RWPE2 (cell line): Measurements from ENCODE around the gene PRMT2.
"Not testable (repeated sequence)": the region's sequence is repeated elsewhere in the genome, so short reads cannot be mapped to it uniquely, and the experiment has no call there.

ENCODE experiments used
- ATAC-seq: fragments of 200-7000 bp; cut with Tn5 transposase; 3 replicates; pipeline ENCODE4 v1.9.1; 2021; ENCODE audit warnings: low read depth
- DNase-seq: peaks from one replicate; pipeline ENCODE4 v3.0.0-alpha.2; 2020; ENCODE audit warnings: low spot score
- H3K27ac ChIP-seq: fragments of 450-650 bp; 2 replicates; pipeline ENCODE4 v1.5.1; 2017; ENCODE audit warnings: mild to moderate bottlenecking; ENCODE audit not compliant: poor library complexity, severe bottlenecking
- H3K27me3 ChIP-seq: fragments of 250-450 bp; sonication (Bioruptor Pico); 2 replicates; pipeline ENCODE4 v1.5.1; 2021; ENCODE audit warnings: mild to moderate bottlenecking, moderate library complexity; ENCODE audit not compliant: insufficient read depth, poor library complexity, severe bottlenecking
- H3K36me3 ChIP-seq: fragments of 250-450 bp; sonication (Bioruptor Pico); 2 replicates; pipeline ENCODE4 v1.5.1; 2020; ENCODE audit warnings: low read depth, mild to moderate bottlenecking, moderate library complexity
- H3K4me1 ChIP-seq: fragments of 250-450 bp; sonication (Bioruptor Pico); 2 replicates; pipeline ENCODE4 v1.5.1; 2021; ENCODE audit warnings: mild to moderate bottlenecking, moderate library complexity; ENCODE audit not compliant: insufficient read depth, poor library complexity, severe bottlenecking
- H3K4me3 ChIP-seq: fragments of 250-450 bp; sonication (Bioruptor Pico); 2 replicates; pipeline ENCODE4 v1.5.1; 2021; ENCODE audit warnings: mild to moderate bottlenecking, moderate library complexity; ENCODE audit not compliant: severe bottlenecking
- H3K9me3 ChIP-seq: fragments of 250-450 bp; sonication (Bioruptor Pico); 2 replicates; pipeline ENCODE4 v1.5.1; 2021; ENCODE audit warnings: mild to moderate bottlenecking, moderate library complexity; ENCODE audit not compliant: severe bottlenecking
- TF ChIP-seq, protein P1 (sequence below): fragments of 450-650 bp; IDR thresholded peaks from one replicate; pipeline ENCODE4 v1.5.1; 2017; ENCODE audit warnings: mild to moderate bottlenecking, moderate library complexity; ENCODE audit not compliant: poor library complexity, severe bottlenecking

PRMT2 gene

DNA sequence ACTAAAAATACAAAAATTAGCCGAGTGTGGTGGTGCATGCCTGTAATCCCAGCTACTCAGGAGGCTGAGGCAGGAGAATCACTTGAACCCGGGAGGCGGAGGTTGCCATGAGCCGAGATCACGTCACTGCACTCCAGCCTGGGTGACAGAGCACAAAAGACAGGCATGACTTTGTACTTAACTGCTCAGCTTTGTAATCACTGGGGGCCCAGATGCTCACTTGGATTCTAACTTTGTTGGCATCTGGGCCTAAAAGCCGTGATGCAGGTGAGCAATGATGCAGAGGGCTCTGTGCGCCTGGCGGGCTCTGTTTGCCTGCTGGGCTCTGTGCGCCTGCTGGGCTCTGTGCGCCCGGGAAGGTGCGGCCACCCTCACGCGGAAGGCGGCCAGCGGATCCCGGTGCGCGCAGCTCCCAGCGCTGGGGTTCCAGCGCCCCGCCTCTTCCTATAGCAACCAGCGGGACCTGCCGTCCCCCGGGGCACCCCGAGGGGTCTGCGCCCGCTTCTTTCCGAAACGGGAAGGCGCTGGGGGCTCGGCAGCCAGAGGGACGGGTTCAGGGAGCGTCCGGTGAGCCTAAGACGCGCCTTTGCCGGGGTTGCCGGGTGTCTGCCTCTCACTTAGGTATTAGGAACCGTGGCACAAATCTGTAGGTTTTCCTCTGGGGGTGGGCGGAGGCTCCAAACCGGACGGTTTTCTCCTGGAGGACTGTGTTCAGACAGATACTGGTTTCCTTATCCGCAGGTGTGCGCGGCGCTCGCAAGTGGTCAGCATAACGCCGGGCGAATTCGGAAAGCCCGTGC, 31.7 kb downstream of the PRMT2 start:
- Histone ChIP-seq H3K27ac (peak overlapping the region; percentile 18), H3K36me3 (peaks cover 3% of the 10 kb centered on the region; the same call in 1 of the 2 replicates), H3K4me3 (peak overlapping the region; percentile 41), H3K4me1 (no peaks in the 10 kb centered on the region), H3K9me3 (no peaks in the 10 kb centered on the region), H3K27me3 (no peaks in the 10 kb centered on the region)
- ATAC-seq (peak; percentile 70), DNase-seq (no peak)
- TF ChIP-seq, protein P1, sequence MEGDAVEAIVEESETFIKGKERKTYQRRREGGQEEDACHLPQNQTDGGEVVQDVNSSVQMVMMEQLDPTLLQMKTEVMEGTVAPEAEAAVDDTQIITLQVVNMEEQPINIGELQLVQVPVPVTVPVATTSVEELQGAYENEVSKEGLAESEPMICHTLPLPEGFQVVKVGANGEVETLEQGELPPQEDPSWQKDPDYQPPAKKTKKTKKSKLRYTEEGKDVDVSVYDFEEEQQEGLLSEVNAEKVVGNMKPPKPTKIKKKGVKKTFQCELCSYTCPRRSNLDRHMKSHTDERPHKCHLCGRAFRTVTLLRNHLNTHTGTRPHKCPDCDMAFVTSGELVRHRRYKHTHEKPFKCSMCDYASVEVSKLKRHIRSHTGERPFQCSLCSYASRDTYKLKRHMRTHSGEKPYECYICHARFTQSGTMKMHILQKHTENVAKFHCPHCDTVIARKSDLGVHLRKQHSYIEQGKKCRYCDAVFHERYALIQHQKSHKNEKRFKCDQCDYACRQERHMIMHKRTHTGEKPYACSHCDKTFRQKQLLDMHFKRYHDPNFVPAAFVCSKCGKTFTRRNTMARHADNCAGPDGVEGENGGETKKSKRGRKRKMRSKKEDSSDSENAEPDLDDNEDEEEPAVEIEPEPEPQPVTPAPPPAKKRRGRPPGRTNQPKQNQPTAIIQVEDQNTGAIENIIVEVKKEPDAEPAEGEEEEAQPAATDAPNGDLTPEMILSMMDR, result no peak

DNA sequence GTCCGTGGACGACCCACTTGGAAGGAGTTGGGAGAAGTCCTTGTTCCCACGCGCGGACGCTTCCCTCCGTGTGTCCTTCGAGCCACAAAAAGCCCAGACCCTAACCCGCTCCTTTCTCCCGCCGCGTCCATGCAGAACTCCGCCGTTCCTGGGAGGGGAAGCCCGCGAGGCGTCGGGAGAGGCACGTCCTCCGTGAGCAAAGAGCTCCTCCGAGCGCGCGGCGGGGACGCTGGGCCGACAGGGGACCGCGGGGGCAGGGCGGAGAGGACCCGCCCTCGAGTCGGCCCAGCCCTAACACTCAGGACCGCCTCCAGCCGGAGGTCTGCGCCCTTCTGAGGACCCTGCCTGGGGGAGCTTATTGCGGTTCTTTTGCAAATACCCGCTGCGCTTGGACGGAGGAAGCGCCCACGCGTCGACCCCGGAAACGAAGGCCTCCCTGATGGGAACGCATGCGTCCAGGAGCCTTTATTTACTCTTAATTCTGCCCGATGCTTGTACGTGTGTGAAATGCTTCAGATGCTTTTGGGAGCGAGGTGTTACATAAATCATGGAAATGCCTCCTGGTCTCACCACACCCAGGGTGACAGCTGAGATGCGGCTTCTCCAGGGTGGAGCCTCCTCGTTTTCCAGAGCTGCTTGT, 32.4 kb downstream of the PRMT2 start:
- Histone ChIP-seq H3K36me3 (peaks cover 3% of the 10 kb centered on the region; the same call in 1 of the 2 replicates), H3K27ac (peak overlapping the region; percentile 18), H3K4me3 (peak overlapping the region; percentile 41), H3K9me3 (no peaks in the 10 kb centered on the region), H3K27me3 (no peaks in the 10 kb centered on the region), H3K4me1 (no peaks in the 10 kb centered on the region)
- ATAC-seq (peak; percentile 44), DNase-seq (no peak)
- TF ChIP-seq, protein P1, result no peak

DNA sequence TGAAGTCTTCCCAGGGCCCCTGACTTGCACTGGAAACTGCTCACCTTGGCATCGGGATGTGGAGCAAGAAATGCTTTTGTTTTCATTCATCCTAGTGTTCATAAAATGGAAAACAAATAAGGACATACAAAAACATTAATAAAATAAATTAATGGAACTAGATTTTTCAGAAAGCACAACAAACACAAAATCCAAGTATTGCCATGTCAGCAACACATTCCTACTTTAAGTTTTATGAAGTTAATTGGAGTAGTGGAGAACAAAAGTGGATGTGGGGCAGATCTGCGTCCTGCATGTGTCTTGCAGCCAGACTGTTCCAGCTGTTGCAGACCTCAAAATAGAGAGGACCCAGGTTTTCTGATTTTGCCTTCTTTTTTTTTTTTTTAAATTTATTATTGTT, 32.9 kb downstream of the PRMT2 start:
- TF ChIP-seq, protein P1, result no peak
- Histone ChIP-seq H3K27me3 (no peaks in the 10 kb centered on the region), H3K36me3 (peaks cover 3% of the 10 kb centered on the region; the same call in 1 of the 2 replicates), H3K27ac (no peak overlapping the region), H3K4me1 (no peaks in the 10 kb centered on the region), H3K9me3 (no peaks in the 10 kb centered on the region), H3K4me3 (peak overlapping the region; percentile 41)
- no peak for DNase-seq
- ATAC-seq, result no peak

DNA sequence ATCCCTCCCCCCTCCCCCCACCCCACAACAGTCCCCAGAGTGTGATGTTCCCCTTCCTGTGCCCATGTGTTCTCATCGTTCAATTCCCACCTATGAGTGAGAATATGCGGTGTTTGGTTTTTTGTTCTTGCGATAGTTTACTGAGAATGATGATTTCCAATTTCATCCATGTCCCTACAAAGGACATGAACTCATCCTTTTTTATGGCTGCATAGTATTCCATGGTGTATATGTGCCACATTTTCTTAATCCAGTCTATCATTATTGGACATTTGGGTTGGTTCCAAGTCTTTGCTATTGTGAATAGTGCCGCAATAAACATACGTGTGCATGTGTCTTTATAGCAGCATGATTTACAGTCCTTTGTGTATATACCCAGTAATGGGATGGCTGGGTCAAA, 33.4 kb downstream of the PRMT2 start:
- not testable (repeated sequence) for DNase-seq, H3K4me3 ChIP-seq, H3K36me3 ChIP-seq, H3K9me3 ChIP-seq, H3K27me3 ChIP-seq, H3K27ac ChIP-seq, ATAC-seq, H3K4me1 ChIP-seq

DNA sequence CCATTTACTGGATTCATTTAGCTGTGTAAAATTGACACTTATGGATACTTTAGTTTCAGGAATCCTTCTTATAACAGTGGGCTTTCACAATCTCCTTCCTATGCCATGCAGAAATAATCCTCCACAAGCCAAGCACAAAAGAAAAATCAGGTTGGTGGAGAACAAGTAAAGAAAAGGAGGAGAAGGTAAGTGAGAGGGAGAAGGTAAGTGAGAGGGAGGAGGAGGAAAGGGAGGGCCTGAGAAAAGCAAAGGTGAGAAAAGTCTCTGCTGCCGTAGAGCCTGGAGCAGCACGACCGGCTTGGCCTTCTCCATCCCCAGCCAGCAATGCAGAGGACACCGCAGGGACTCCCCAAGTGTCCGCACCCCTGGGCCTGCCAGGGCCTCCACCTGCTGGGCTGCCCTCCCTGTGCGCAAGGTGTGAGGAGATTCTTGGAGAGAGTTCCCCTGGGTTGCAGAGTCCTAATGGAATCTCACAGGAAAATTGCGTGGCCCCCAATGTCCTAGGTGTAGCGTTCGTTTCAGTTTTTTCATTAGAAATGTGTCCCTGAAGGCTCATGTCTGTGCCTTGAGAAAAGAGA, 39.0 kb downstream of the PRMT2 start:
- H3K9me3 ChIP-seq, result no peaks in the 10 kb centered on the region
- no peaks in the 10 kb centered on the region for H3K4me1 ChIP-seq
- TF ChIP-seq, protein P1, result no peak
- no peaks in the 10 kb centered on the region for H3K27me3 ChIP-seq
- DNase-seq (no peak), ATAC-seq (no peak)
- no peaks in the 10 kb centered on the region for H3K36me3 ChIP-seq
- H3K4me3 ChIP-seq, result no peak overlapping the region
- no peak overlapping the region for H3K27ac ChIP-seq
